H7 (cell line): ENCODE data around the gene ZNRD2. TPM values are rescaled to one million over a fixed set of nuclear protein-coding genes. Genes with fewer than 3 reads are reported as not detected.

Experiments
- DNase-seq: peaks from one replicate; pipeline ENCODE4 v3.0.0; 2012
- H3K27me3 ChIP-seq: 2 replicates; pipeline ENCODE4 v1.6.0; 2011; ENCODE audit warnings: mild to moderate bottlenecking, low read length; ENCODE audit not compliant: control insufficient read depth, insufficient read depth
- H3K36me3 ChIP-seq: replicated peaks from 2 replicates; pipeline ENCODE4 v1.5.1; 2011; ENCODE audit warnings: low read length; ENCODE audit not compliant: control insufficient read depth, insufficient read depth
- H3K4me3 ChIP-seq: 2 replicates; pipeline ENCODE4 v1.5.1; 2011; ENCODE audit warnings: low read depth, mild to moderate bottlenecking, control low read depth, low read length, moderate library complexity; ENCODE audit not compliant: insufficient read depth
- total RNA-seq: library from RNA; depleted of rRNA; stranded (reverse); fragments of >200 nt; shearing (Covaris generic); gene quantifications from 2 replicates; pipeline ENCODE4 v1.2.3, GENCODE V29; 2014

The ZNRD2 gene
- total RNA-seq, 1 experiment from 2014 or later, result 88.1 TPM

GRCh38 chr11:65532388-65533064 is 37.8 kb upstream of the ZNRD2 start:
- Histone ChIP-seq H3K4me3 (no peak overlapping the region), H3K27me3 (no peaks in the 10 kb centered on the region; the same call in 1 of the 2 replicates), H3K36me3 (peaks cover 20% of the 10 kb centered on the region)
- no peak for DNase-seq

- DNase-seq, result no peak
- peaks cover 24% of the 10 kb centered on the region for H3K27me3 ChIP-seq
- H3K4me3 ChIP-seq, result no peak overlapping the region
- peaks cover 20% of the 10 kb centered on the region for H3K36me3 ChIP-seq
These were observed 35.2 kb upstream of the ZNRD2 start for GRCh38 chr11:65535102-65535501.

- H3K27me3 ChIP-seq, result peaks cover 28% of the 10 kb centered on the region
- H3K36me3 ChIP-seq, result peaks cover 10% of the 10 kb centered on the region
- no peak overlapping the region for H3K4me3 ChIP-seq
- DNase-seq, result no peak
These were observed 33.6 kb upstream of the ZNRD2 start for GRCh38 chr11:65536412-65537295.

- Histone ChIP-seq H3K4me3 (no peak overlapping the region), H3K36me3 (peaks cover 7% of the 10 kb centered on the region), H3K27me3 (peaks cover 28% of the 10 kb centered on the region)
- DNase-seq, result no peak
These were observed 33.0 kb upstream of the ZNRD2 start for GRCh38 chr11:65537296-65537597.

- H3K36me3 ChIP-seq, result peaks cover 3% of the 10 kb centered on the region
- no peak for DNase-seq
- peaks cover 28% of the 10 kb centered on the region for H3K27me3 ChIP-seq
- H3K4me3 ChIP-seq, result no peak overlapping the region
These were observed 32.6 kb upstream of the ZNRD2 start for GRCh38 chr11:65537620-65538231.

- DNase-seq, result peak; percentile 72
- H3K27me3 ChIP-seq, result peaks cover 28% of the 10 kb centered on the region
- H3K4me3 ChIP-seq, result peak overlapping the region; percentile 60; the same call in 1 of the 2 replicates
- peaks cover 3% of the 10 kb centered on the region for H3K36me3 ChIP-seq
These were observed 31.9 kb upstream of the ZNRD2 start for GRCh38 chr11:65538232-65538914.

GRCh38 chr11:65538915-65539743 is 31.1 kb upstream of the ZNRD2 start:
- Histone ChIP-seq H3K27me3 (peaks cover 34% of the 10 kb centered on the region), H3K4me3 (peak overlapping the region; percentile 60), H3K36me3 (peaks cover 3% of the 10 kb centered on the region)
- peak; percentile 93 for DNase-seq

- Histone ChIP-seq H3K4me3 (peak overlapping the region; percentile 60), H3K36me3 (peaks cover 3% of the 10 kb centered on the region), H3K27me3 (peaks cover 39% of the 10 kb centered on the region)
- DNase-seq, result peak; percentile 98
These were observed 30.5 kb upstream of the ZNRD2 start for GRCh38 chr11:65539744-65540289.

GRCh38 chr11:65540290-65541092 is 29.8 kb upstream of the ZNRD2 start:
- Histone ChIP-seq H3K4me3 (peak overlapping the region; percentile 60), H3K36me3 (peaks cover 2% of the 10 kb centered on the region), H3K27me3 (peaks cover 46% of the 10 kb centered on the region)
- peak; percentile 100 for DNase-seq

GRCh38 chr11:65541093-65541982 is 28.9 kb upstream of the ZNRD2 start:
- H3K27me3 ChIP-seq, result peaks cover 54% of the 10 kb centered on the region
- DNase-seq, result no peak
- H3K36me3 ChIP-seq, result peaks cover 1% of the 10 kb centered on the region
- H3K4me3 ChIP-seq, result peak overlapping the region; percentile 56

- H3K27me3 ChIP-seq, result peaks cover 65% of the 10 kb centered on the region
These were observed 27.4 kb upstream of the ZNRD2 start for GRCh38 chr11:65542738-65543390.

GRCh38 chr11:65545853-65546216 is 24.4 kb upstream of the ZNRD2 start:
- Histone ChIP-seq H3K27me3 (peaks cover 54% of the 10 kb centered on the region), H3K36me3 (no peaks in the 10 kb centered on the region; the same call in 1 of the 2 replicates), H3K4me3 (peak overlapping the region; percentile 55; the same call in 1 of the 2 replicates)
- DNase-seq, result peak; percentile 64

More at GRCh38 chr11:65542738-65543390, 27.4 kb upstream of the ZNRD2 start:
- DNase-seq, result no peak
- Histone ChIP-seq H3K4me3 (no peak overlapping the region), H3K36me3 (no peaks in the 10 kb centered on the region)
